HG02610 (cell line): ENCODE results near the gene ARL15.

ENCODE experiments used
- ATAC-seq: cut with Tn5 transposase; IDR thresholded peaks from one replicate; pipeline ENCODE4 v1.9.1; 2021; ENCODE audit warnings: mild to moderate bottlenecking, moderate library complexity; ENCODE audit not compliant: unreplicated experiment

ARL15 gene

DNA sequence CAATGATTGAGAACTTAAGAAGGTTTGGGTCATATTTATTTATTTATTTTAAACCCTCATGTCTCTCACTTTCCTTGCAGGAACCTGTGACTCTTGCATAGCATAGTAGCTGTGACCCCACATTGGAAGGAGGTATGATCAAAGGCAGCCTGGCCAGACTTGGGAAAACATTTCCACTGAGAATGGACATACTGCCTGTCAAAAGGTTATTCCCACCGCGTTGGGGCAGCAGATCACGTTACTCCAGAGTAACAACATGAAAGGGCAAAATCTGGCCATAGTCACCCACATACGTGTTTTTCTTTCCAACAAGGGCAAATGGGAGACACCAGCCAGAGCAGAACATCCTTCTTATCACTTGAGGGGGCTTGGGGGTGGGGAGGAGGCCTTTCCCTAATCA lies 95.7 kb downstream of the ARL15 start:
- ATAC-seq: no peak

DNA sequence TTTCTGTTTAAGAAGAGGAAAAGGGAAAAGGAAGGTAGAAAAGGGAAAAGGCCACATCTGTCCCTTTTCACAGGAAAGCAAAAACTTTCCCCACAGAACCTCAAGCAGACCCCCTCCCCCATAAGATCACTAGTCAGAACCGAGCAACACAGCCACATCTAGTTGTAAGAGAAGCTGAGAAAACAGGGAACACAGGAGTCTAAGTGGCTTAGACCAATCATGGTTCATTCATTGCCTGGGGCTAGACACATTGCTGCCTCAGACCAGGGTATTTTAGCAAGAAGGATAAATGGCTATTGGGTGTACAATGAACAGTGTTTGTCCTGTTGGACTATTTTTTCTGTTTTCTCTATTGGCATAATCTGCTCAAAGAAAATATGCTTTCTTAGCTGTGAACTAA lies 98.0 kb downstream of the ARL15 start:
- no peak for ATAC-seq

DNA sequence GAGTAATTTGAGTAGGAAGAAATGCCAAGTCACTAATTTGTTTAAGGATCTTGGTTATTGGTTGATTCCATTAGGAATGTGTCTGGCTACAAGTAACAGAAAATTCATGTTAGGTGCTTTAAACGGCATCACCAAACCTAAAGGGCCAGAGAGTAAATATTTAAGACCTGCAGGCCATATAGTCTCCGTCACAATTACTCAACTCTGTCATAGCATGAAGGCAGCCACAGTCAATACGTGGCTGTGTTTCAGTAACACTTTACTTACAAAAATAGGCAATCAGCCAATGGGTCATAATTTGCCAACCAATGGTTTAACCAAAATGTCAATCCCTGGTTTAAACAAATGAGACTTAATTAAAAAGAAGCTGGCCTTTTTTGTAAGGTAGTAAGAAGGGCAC lies 98.5 kb downstream of the ARL15 start:
- ATAC-seq: no peak

DNA sequence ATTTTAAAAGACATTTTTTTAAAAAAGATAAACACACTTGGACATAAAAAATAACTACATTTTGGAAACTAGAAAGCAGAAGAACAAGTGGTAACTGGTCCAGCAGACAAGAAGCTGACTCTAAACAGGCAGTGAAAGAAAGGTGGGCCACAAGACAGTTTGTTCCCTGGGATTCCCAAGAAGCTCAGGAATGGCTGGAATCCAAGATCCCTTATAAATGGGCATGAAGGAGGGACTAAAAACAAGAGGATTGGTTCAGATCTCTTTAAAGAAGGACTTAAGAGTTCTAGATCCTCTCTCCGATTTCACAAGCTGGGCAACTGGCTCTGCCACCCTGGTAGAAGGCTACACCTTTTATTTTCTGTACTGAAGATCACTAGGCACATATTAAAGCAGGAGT lies 102.8 kb downstream of the ARL15 start:
- no peak for ATAC-seq

DNA sequence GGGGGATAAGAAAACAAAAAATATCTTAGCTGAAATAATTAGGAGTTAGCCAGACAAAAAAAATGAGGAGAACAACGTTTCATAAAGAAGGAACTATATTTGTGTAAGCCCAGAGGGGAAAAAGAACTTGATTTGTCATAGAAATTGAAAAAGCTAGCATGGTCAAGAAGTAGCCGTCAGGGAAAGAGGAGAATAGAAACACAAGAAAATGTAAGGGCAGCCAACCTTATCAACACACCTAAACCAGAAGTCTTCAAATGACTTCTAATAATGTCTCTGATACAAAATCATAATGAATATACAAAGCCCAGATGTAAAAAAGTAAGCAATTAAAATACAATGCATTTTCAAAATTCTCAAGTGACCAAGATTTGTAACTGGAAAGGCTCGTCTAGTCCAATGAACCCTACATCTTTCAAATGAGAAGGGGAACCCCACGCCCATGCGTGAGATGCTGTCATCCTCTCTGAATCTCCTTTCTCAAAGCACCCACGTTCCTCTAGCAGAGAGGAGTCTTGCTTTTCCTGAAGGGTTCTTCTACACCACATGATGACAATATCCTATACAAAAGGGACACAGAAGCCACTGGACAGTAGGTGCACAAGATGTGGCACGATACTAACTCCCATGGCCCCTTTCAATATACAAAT lies 103.7 kb downstream of the ARL15 start:
- peak; percentile 89 for ATAC-seq

DNA sequence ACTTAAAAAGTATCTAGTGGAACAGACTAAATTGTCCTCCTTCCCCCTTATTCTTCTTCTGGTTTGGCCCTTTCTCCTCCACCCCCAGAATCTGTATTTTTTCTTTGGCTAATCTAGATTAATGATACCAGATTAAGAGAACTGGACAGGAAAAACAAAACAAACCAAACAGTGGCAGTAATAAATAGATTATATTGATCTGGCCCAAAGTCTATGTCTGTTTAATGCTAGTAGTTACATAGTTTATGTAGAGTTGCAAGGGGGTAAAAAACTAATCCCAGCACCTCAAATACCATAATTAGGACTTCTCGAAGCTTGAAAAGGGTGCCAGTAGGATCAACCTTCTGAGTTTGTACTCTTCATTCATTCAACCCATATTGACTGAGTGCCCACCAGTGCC lies 104.5 kb downstream of the ARL15 start:
- no peak for ATAC-seq

DNA sequence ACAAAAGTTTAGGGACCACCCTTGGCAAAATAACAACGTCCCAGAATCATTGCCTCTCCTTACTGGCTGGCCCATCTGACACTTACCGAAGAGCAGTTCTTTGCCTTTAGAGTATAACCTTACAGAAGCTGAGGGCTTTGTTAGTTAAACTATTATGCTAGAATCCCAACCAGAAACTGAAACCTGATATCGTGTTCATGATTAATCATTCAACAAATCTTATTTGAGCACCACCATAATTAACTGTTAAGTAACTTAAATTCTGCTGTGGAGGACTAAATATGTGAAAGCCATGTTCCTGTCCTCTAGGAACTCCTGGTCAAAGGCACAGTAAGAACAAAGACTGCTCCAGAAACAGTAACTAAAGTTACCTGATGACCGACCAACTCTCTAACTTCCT lies 104.9 kb downstream of the ARL15 start:
- ATAC-seq: no peak

DNA sequence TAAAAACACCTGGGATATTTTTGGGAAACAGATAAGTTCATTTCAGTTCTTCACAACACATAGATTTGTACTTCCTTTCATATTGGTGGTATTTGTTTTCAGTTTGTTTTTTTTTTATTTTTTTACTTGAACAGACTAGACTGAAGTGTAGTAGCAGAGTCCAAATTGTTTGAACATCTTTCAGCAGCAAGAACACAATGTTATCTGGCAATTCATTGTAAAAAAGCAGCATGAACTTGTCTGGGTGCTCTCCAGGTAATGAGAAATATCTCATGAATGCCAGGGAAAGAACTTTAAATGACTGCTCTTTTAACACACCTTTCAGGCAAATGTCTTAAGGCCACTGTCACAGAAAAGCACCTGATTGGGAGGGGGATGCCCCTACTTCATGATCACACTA lies 113.4 kb downstream of the ARL15 start:
- no peak for ATAC-seq

DNA sequence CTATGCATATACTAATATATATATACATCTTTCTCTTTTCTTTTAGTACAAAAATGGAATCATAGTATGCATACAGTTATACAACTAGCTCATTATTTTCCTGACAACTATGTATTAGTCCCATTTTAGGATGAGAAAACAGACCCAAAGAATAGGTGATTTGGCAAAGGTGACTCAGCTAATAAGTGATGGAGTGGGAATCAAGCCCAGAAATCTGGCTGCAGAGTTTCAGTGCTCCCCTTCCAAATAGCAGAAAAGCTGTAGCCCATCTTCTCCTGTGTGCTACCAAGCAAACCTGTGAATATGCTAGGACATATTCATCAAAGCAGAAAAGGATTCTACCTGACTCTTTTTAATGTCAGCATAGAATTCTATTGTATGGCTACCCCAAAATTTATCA lies 114.7 kb downstream of the ARL15 start:
- ATAC-seq: no peak

DNA sequence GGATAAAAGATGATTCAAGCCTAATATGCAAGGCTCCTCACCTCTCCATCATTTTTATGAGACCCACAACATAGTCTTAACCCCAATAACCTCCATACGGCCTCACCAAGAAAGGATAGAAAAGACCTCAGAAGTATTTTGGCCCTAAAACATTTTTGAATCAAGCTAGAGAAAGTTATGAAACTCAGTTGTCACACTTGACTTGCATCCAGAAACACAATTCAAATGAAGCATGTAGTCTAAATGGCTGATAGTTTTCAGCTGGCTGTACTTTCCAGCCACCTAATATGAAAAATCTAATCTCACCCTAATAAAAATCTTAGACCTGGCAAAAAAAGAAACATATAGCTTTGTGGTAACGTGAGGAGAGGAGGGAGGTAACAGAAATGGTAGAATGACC lies 116.1 kb downstream of the ARL15 start:
- ATAC-seq: no peak

DNA sequence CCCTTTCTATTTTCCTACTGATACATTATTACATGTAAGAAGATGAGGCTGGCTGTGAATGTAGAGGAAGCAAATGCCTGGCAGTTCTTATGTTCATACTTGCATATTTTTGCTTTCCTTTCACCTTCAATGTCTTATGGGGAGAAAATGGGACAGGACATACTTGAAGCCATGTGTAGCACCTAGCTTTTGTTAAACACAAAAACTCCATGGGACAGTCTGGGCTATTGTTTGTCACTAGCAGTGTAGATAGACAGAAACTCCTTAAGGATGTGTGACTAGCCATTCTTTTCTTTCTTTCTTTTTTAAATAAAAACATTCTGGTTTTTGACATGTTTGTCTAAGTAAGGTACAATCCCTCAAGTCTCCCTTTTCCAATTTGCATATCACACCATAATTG lies 122.7 kb downstream of the ARL15 start:
- no peak for ATAC-seq

DNA sequence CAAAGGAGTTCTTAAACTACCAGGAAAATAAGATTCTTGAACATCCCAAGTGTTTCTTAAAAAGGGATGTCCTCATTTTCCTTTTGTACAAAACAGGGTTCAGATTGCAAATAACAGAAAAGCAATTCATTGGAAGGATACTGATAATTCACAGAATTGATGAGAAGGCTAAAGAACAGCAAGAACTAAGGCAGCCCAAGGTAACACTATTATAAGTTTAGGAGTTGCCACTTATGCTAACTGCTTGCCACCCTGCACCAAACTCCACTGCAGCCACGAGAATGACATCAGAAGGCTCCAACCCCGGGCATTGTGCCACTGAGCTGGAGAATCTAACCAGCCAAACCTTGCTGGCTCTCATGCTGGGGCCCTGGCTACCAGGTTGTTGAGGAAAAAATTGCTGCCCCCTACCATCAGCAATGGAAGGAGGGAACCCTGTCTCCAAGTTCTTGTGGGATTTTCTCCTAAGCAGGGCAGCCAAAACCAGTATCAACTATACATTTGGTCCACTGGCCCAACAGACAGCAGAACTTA lies 123.4 kb downstream of the ARL15 start:
- no peak for ATAC-seq

DNA sequence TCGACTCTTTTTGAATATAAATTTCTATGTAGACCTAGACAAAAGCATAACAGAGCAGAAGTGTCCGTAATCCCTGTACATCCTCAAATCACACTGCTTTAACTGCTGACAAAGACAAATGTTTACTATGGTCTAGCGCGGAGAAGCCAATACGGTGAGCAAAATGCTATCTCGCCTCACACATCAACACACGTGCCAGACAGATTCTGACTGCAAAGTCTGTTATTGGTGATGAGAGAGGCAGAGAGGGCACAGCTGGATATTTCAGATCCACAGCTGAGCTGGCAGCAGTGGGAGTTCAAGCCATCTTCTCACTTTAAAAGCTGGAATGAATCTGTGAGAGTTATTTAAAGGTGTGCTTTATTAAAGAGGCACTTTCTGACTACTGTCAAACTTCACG lies 124.3 kb downstream of the ARL15 start:
- ATAC-seq: no peak

DNA sequence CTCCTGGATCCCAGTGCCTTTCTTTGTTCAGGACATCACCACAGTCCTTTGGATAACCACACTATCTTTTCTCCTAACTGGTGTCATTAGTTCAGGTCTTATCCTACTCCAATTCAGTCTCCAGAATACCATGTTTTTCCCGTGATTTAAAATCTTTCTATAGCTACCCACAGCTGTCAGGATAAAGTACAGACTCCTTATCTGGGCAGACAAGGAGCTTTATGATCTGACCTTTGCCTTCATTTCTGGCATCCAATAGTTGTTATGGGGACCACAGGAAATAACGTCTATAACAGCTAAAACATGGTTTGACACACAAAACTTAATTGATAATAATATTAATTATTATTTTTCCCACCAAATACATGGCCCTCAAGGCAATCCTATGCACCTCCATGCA lies 125.6 kb downstream of the ARL15 start:
- no peak for ATAC-seq

DNA sequence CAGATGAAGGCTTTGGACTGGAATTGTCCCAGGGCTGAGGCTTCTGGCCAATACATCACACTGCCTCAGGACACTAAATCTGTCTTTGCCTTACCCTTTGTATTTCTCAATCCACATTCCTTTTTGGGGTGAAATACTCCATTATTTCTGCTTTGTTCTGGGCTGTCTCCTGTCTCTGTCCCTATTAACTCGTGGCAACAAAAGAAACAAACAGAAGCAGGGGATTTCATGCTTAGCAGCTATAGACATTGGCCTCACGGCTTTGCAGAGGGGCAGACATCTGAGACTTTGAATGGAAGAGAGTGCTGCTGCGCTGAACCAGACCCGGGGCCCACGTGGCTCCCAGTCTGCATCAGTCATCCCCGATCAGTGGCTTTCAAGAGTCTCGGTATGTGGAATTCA lies 129.7 kb downstream of the ARL15 start:
- no peak for ATAC-seq

DNA sequence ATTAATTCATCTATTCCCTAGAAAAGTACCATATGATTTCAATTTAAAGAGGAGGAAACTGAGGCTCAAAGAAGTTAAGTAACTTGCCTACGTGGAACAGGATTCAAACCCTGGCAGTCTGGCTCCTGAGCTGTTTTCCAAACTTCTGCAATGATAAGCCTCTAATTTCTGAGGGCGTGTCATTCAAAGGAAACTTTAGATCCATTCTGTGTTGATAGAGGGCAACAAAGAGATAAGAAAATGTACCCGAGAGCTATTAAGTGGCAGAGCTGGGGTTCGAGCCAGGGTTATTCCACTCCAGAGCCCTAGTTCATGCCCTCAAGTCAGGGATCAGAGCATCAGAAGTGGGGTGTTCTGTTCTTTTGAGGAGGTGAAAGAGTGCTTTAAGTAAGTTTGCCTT lies 131.4 kb downstream of the ARL15 start:
- no peak for ATAC-seq

DNA sequence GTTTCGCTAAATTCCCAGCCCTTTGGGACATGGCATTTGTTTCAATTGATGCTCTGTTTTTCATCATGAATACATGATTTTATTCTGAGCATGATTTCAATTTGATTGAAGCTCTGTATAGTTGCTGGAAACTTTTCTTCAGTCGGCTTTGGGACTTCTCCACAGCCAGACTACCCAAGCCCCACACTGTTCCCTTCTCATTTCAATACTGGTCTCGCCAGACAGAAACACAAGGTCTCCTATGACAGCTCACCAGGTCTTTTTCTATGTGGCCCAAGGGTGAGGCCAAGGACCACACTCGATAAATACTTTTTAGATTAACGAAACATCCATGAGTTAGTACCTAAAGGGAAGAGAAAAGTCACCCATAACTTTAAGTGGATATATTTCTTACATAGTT lies 132.2 kb downstream of the ARL15 start:
- peak; percentile 54 for ATAC-seq

DNA sequence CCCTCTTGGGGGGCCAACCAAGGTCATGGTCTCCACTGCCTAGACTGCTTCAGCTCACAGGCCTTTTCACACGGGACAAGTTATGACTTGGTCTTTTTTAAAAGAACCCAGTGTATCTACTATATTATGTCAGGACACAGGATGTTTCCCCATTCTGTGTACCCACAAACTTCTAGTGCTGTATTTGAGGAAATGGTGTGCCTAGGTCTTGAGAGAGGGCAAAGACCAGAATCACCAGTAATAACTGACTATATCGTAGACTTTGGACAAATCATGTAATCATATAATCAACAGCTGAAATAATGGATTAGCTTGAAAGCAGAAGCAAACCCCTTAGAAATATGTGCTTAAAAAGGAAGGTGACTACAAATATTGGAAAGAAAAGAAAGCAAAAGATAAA lies 133.3 kb downstream of the ARL15 start:
- no peak for ATAC-seq

DNA sequence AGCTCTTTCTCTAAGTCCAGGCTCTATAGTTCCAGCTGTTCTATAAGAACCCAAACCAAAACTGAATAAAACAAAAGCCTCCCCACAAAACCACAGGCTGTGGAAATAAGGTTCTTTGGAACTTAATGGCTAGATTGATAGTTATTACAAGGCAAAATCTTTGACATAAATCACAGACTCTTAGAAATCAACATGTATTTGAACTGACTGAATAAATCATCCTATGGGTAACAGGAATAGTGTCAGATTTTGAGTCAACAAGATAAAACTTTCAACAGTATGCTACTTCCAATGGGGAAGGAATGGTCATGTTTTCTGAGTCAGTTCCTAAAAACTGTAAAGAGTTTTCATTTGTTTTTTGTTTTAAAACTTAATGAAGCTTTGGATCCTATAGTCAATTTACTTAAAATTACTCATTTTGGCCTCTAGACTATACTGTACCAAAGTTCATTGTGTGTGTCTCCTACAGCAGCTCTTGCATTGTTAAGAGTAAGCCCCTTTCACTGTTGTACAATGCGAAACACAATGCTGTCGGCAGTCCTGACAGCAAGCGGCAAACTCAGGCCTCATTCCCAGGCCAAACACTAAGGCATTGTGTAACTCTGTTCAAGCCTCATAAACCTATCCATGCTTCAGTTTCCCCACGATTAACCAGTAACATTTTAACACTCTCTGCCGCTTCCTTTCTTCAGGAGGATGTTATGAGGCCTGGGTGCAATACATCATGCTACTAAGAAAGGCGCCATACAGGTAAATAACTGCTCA lies 134.1 kb downstream of the ARL15 start:
- ATAC-seq: no peak

DNA sequence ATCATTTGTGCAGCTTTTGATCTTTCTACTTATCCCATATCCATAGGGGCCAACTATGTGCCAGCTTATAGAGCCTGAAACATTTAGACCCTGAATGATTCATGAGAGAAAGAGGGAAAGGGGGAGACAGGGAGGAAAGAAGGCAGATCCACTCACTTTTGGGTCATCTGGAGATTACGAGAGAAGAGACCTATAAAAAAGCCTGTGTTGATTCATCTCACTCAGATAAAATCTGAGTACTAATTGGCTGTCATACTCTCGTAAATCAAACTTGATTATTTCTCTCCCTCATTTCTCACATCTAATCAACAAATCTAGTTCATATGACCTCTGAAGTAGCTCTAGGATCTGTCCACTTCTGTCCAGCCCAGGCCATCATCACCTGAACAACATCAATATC lies 137.1 kb downstream of the ARL15 start:
- ATAC-seq: no peak

DNA sequence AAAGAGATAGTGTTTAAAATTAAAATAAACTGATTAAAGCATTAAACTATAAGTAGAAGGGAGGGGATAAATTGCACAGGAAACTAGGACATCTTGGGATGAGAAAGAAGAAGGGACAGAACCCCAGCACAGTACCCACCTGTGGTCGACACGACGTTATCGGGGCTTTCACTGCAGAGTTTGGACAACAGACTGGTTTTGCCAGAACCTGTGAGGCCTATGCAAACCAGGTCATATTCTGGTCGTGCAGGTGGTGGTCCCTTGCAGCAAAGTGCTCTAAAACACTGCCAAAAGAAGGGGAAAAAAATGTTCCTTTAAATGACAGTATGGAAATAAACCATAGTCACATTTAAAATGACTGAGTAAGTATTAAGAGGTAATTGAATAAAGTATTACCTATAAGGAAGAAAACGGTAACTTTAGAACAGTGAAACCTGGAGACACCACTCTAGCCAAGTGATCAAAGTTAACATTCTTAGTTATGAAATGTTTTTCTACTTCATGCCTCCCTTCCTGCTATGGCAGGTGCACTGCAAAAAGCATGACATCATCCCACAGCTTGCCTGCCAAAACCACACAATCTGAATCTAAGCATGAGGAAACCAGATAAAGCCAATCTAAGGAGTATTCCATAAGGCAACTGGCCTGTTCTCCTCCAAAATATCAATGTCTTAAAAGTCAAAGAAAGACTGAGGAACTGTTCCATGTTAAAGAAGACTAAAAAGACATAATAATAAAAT lies 138.6 kb downstream of the ARL15 start:
- no peak for ATAC-seq

DNA sequence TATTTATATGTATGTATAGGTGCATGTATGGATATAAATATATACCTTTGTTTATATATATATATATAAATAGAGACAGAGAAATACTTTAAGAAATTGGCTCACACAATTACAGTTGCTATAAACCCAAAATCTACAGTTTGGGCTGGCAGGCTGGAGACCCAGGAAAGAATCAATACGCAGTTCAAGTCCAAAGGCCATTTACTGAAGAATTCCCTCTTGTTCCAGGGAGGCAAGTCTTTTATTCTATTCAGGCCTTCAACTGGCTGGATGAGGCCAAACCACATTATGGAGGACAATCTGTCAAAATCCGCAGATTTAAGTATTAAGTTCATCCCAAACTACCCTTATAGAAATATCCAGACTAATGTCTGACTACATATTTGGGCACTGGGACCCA lies 144.7 kb downstream of the ARL15 start:
- no peak for ATAC-seq
